Omental fat pad (tissue), 4 donors: ENCODE results near the gene ADARB1. TPM values are rescaled to one million over a fixed set of nuclear protein-coding genes. Genes with fewer than 3 reads are reported as not detected.
"Not testable (repeated sequence)": the region's sequence is repeated elsewhere in the genome, so short reads cannot be mapped to it uniquely, and the experiment has no call there.

Source experiments
- ATAC-seq: fragments of 150-250 bp; one replicate; pipeline ENCODE4 v1.9.1; 2016; ENCODE audit warnings: mild to moderate bottlenecking, moderate library complexity; ENCODE audit not compliant: low FRiP score
- DNase-seq: peaks from one replicate; pipeline ENCODE4 v3.0.0-alpha.2; 2019; ENCODE audit warnings: low spot score
- total RNA-seq, 4 donors: library from RNA; depleted of rRNA; stranded (reverse); fragments of >200 nt; gene quantifications; one replicate each; pipeline ENCODE4 v1.1.0, GENCODE V29; 2016
- TF ChIP-seq, protein P1 (sequence below), 3 donors: fragments of 450-650 bp; IDR thresholded peaks; one replicate each; pipeline ENCODE4 v1.5.1; 2016 to 2017; ENCODE audit warnings: antibody characterized with exemption in 3 of 3, mild to moderate bottlenecking in 3 of 3, moderate library complexity in 2 of 3

ADARB1 gene, protein sequence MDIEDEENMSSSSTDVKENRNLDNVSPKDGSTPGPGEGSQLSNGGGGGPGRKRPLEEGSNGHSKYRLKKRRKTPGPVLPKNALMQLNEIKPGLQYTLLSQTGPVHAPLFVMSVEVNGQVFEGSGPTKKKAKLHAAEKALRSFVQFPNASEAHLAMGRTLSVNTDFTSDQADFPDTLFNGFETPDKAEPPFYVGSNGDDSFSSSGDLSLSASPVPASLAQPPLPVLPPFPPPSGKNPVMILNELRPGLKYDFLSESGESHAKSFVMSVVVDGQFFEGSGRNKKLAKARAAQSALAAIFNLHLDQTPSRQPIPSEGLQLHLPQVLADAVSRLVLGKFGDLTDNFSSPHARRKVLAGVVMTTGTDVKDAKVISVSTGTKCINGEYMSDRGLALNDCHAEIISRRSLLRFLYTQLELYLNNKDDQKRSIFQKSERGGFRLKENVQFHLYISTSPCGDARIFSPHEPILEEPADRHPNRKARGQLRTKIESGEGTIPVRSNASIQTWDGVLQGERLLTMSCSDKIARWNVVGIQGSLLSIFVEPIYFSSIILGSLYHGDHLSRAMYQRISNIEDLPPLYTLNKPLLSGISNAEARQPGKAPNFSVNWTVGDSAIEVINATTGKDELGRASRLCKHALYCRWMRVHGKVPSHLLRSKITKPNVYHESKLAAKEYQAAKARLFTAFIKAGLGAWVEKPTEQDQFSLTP
- total RNA-seq: 10 to 100 TPM; 17.3 to 38.3 (median 23.3) TPM

DNA sequence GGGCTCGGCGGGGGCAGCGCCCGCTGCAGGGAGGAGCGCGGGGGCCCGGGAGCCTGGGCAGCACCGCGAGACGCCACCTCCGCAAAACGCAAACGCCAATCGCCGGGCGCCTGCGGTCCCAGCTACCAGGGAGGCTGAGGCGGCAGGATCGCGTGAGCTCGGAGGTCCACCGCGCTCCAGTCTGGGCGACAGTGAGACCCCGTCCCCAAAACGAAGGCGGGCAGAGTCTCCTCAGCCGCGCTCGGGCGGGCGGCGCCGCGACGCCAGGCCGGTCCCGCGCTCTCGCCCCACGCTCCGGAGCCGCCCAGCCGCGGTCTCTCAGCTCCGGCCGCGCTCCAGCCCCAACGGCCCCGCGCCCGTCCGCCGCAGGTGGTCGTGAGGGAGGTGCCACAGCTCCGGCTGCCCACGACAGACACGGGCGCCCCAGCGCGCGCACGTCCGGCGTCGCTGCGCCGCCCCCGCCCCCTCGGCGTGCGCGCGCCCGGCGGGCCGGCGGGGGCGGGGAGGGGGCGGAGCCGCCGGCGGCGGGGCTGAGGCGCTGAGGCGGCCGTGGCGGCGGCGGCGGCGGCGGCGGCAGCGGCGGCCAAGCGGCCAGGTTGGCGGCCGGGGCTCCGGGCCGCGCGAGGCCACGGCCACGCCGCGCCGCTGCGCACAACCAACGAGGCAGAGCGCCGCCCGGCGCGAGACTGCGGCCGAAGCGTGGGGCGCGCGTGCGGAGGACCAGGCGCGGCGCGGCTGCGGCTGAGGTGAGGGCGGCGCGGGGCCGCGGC, at the start of gene ADARB1:
ADARB1 (plus strand) TSS at position 533 of the 770 bp plus-strand sequence. CDS start 97,077 bp downstream, outside the sequence.
- ATAC-seq: peak; percentile 67
- TF ChIP-seq, protein P1, sequence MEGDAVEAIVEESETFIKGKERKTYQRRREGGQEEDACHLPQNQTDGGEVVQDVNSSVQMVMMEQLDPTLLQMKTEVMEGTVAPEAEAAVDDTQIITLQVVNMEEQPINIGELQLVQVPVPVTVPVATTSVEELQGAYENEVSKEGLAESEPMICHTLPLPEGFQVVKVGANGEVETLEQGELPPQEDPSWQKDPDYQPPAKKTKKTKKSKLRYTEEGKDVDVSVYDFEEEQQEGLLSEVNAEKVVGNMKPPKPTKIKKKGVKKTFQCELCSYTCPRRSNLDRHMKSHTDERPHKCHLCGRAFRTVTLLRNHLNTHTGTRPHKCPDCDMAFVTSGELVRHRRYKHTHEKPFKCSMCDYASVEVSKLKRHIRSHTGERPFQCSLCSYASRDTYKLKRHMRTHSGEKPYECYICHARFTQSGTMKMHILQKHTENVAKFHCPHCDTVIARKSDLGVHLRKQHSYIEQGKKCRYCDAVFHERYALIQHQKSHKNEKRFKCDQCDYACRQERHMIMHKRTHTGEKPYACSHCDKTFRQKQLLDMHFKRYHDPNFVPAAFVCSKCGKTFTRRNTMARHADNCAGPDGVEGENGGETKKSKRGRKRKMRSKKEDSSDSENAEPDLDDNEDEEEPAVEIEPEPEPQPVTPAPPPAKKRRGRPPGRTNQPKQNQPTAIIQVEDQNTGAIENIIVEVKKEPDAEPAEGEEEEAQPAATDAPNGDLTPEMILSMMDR (IDR thresholded peaks at IDR 0.05): no peak
- no peak for DNase-seq

DNA sequence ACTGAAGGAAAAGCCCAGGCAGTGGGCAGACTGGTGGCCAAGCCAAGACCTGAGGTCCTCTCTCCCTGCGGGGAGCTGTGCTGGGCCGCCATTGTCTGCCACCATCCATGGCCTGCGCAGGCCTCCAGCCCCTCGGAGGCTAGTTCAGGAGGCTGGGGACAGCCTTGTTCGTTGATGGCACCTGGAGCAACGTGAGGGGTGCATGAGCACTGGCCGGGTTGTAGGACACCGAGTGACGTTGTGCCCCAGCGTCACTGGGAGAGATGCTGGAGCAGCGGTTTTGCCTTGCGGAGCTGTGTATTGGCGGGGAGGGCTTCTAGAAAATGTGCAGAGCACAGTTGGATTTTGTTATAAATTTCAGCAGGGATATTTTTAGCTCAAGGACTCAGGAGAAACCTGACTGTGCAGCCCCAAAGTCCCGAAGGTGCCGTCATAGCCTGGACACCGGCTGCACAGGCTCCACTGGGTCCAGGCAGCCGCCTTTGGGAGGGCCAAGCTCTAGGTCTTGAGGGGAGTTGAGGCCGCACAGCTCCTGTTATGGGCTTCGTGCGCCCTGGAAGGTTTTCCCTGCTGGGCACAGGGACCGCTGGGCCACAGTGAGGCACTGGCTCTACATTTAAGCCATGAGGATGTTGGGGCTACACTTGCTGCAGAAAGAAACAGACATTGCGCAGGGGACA, 48.2 kb upstream of the ADARB1 start:
- ATAC-seq (no peak), DNase-seq (no peak)
- TF ChIP-seq, protein P1 (IDR thresholded peaks at IDR 0.05): no peak

DNA sequence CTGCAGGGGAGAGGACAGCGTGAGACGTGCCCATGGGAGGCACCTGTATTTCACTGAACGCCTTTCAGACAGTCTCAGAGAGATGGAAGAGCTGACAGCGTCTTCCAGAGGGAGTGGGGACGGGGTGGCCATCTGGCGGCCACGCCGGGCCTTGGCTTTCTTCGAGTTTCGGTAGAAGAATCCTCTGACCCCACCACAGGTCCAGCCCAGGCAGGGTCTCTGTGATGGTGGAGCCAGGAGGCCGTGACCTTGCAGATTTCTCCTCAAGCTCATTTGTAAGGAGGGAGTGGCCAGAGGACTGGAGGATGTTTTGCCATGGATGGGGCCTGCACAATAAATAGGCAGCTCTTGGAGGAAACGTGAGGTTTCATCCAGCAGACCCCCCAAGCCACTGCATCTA, 47.6 kb upstream of the ADARB1 start:
- no peak for DNase-seq
- no peak for ATAC-seq
- TF ChIP-seq, protein P1 (IDR thresholded peaks at IDR 0.05): no peak

DNA sequence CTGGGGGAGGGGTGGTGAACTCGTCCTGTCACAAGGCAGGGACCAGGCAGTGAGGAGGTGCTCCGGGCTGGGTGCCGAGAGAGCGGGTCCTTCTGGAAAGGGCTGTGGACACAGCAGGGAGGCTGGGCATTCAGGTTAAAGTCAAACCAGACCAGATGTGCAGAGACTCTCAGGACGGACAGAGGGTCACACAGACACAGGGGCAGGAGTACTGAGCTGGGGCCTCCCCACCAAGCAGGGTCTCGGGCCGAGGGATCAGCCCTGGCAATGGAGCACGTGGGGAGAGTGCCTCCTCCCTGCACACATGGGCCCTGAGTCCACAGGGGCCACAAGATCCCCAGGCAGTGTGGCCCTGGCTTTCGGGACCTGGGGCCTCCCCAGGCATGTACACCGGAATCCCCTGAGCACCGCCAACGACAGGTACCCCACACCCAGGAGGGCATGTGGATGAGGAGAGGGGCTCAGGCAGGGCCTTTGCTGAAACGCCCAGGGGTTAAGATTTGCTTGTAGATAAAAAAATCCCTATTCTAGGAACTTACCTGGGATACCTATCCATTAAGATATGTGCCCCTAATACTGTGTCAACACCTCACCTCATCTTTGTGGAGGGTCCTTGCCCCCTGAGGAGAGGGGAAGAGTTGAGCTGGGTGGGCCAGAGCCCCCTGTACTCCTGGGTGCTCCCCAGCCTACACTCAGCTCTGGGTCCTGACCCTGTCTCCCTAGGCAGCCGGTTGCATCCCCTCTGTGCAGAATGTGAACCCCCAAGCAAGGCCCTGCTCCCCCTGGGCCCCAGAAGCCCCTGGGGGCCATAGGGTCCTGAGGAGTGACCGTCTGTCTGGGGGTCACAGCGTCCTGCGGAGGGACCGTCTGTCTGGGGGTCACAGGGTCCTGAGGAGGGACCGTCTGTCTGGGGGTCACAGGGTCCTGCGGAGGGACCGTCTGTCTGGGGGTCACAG, 46.9 kb upstream of the ADARB1 start:
- ATAC-seq (no peak), DNase-seq (no peak)
- TF ChIP-seq, protein P1 (IDR thresholded peaks at IDR 0.05): no peak

DNA sequence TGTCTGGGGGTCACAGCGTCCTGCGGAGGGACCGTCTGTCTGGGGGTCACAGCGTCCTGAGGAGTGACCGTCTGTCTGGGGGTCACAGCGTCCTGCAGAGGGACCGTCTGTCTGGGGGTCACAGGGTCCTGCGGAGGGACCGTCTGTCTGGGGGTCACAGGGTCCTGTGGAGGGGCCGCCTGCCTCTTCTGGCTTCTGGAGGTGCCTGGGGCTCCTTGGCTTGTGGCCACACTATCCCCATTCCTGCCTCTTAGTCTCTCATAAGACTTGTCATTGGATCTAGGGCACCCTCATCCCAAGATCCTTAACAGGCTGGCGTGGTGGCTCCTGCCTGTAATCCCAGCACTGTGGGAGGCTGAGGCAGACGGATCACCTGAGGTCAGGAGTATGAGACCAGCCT, 45.7 kb upstream of the ADARB1 start:
- not testable (repeated sequence) for ATAC-seq, DNase-seq

DNA sequence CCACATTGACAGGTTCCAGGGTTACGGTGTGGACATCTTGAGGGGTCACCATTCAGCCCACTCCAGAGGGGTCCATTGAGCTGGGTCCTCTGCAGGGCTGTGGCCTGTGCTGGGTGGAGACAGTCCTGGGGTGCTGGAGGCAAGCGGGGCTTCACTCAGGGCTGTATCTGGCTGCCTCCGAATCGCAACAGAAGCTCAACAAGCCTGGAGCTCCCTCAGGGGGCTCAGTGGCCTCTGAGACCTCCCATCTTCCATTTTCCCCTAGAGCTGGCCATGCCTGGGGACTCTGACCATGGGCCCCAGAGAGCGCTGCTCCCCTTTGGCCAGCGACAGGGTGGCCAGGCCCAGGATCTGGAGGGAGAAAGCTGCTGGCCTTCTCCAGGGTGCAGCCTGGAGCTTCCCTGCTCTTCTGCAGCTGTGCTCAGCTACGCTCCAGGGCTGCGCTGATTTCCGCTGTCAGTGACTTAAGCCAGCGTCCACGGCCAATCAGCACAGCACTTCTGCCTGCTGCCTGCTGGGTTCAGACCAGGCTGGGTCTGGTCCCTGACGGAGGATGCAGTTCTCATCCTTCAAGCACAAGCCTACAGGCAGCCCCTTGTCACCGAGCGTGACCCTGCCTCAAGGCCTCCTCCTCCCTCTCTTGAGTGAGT, 45.0 kb upstream of the ADARB1 start:
- DNase-seq (no peak), ATAC-seq (no peak)
- TF ChIP-seq, protein P1 (IDR thresholded peaks at IDR 0.05): no peak
